Fibroblast of skin of right biceps (primary cell): Measurements from ENCODE around the gene NRBF2.

ENCODE experiments used
- DNase-seq: peaks from one replicate; pipeline ENCODE4 v3.0.0-alpha.2; 2013

Gene NRBF2

GRCh38 chr10:63165249-63165648 lies 32.1 kb downstream of the NRBF2 start:
- DNase-seq, result no peak

- peak; percentile 74 for DNase-seq
Observed at GRCh38 chr10:63166742-63167258, 33.7 kb downstream of the NRBF2 start.

- DNase-seq, result no peak
Observed at GRCh38 chr10:63168821-63169462, 35.8 kb downstream of the NRBF2 start.

GRCh38 chr10:63169624-63170023 lies 36.5 kb downstream of the NRBF2 start:
- DNase-seq, result no peak

- no peak for DNase-seq
Observed at GRCh38 chr10:63171255-63171855, 38.2 kb downstream of the NRBF2 start.

- DNase-seq, result no peak
Observed at GRCh38 chr10:63171926-63172325, 38.8 kb downstream of the NRBF2 start.

- DNase-seq, result no peak
Observed at GRCh38 chr10:63173468-63174232, 40.5 kb downstream of the NRBF2 start.

- DNase-seq, result no peak
Observed at GRCh38 chr10:63175534-63175933, 42.4 kb downstream of the NRBF2 start.

- no peak for DNase-seq
Observed at GRCh38 chr10:63192826-63193225, 59.7 kb downstream of the NRBF2 start.

GRCh38 chr10:63197344-63198092 lies 64.4 kb downstream of the NRBF2 start:
- peak; percentile 86 for DNase-seq

GRCh38 chr10:63199716-63200115 lies 66.6 kb downstream of the NRBF2 start:
- no peak for DNase-seq

- DNase-seq, result no peak
Observed at GRCh38 chr10:63200431-63200830, 67.3 kb downstream of the NRBF2 start.

- DNase-seq, result no peak
Observed at GRCh38 chr10:63201118-63201517, 68.0 kb downstream of the NRBF2 start.
